ENCODE data around the gene KNSTRN. TPM values are rescaled to one million over a fixed set of nuclear protein-coding genes. Genes with fewer than 3 reads are reported as not detected.

The KNSTRN gene
- total and polyA plus RNA-seq, 2 of the 8 experiments (the other 6 are each of a cell fraction or from before 2014, with no cell fraction given): 25.1 to 79.4 TPM

DNA sequence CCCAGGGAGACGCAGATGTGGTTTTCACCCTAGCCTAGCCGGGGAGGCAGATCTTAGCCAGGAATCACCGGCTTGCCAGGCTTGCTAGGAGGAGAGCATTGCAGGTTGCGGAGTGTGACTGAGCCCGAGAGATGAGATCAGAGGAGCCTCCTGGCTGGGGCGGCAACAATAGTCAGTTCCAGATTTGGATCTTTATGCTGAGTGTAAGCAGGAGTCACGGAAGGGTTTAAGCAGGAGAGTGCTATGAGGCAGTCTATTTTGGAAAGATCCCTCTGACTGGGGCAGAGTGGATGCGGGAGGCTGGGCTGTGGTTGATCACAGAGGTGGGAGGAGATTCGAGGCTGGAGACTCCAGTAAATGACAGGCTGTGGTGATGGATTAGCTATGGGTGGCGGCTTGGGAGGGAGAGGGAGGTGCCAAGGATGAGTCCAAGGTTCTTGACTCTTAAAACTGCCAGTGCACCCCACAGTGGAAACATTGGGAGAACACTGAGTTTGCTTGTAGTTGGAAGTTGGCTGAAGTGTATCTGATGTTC lies 47.8 kb downstream of the KNSTRN start (continued):
- TF ChIP-seq GABPA (IDR thresholded peaks at IDR 0.05; ENCODE audit: borderline replicate concordance, insufficient read depth, low read length): no peak
- TF ChIP-seq TBP (IDR thresholded peaks at IDR 0.05; ENCODE audit: low read depth, low read length): no peak
- TF ChIP-seq BACH1 (IDR thresholded peaks at IDR 0.05; ENCODE audit: low read length): no peak
- TF ChIP-seq RXRA (IDR thresholded peaks at IDR 0.05; ENCODE audit: insufficient read depth, low read depth, low read length): no peak
- no peak for TF ChIP-seq FOSL1 (IDR thresholded peaks at IDR 0.05; ENCODE audit: insufficient read depth, low read depth, low read length)
- no peak for TF ChIP-seq BRCA1 (IDR thresholded peaks at IDR 0.05; ENCODE audit: low read depth, low read length)
- TF ChIP-seq BCL11A (IDR thresholded peaks at IDR 0.05; ENCODE audit: low read depth in 2 of 2, low read length in 2 of 2): no peak
- TF ChIP-seq TAF1 (IDR thresholded peaks at IDR 0.05; ENCODE audit: low read depth, low read length): no peak

All from H1 (cell line).